H1 (cell line): ENCODE data around the gene IGSF9B. TPM values are rescaled to one million over a fixed set of nuclear protein-coding genes. Genes with fewer than 3 reads are reported as not detected.

Experiments used
- CTCF ChIA-PET: fragments of 300-600 bp; sonication (Branson Sonifier 250); formaldehyde crosslinking; loops from one replicate; lab custom pipeline; 2021; ENCODE audit not compliant: partially characterized antibody; lab: Charles Lee
- POLR2A ChIA-PET: fragments of 300-600 bp; sonication (Branson Sonifier 250); formaldehyde crosslinking; loops from one replicate; lab custom pipeline; 2021; ENCODE audit warnings: inconsistent platforms; ENCODE audit not compliant: partially characterized antibody; lab: Charles Lee
- DNase-seq, 2 experiments: peaks; one replicate each; pipeline versions ENCODE4 v3.0.0 to v3.0.0-alpha.2; 2010 to 2022; ENCODE audit warnings: low spot score in 2 of 2, low read depth in 1 of 2, mixed read lengths in 1 of 2
- FAIRE-seq: peaks from 2 replicates; lab custom pipeline; 2011; peaks lifted over from hg19 to GRCh38; lab: Jason Lieb, UNC
- H2AFZ ChIP-seq: 2 replicates; pipeline ENCODE4 v1.8.1; 2012; ENCODE audit warnings: low read length, inconsistent platforms
- H2AK5ac ChIP-seq: 2 replicates; pipeline ENCODE4 v1.6.1; 2013; ENCODE audit warnings: low read depth, low read length
- H2BK120ac ChIP-seq: replicated peaks from 2 replicates; pipeline ENCODE3; 2013; ENCODE audit warnings: low read depth, low read length, inconsistent platforms
- H2BK12ac ChIP-seq: 2 replicates; pipeline ENCODE4 v1.6.1; 2013; ENCODE audit warnings: low read depth, low read length
- H2BK15ac ChIP-seq: 2 replicates; pipeline ENCODE4 v1.6.1; 2013; ENCODE audit warnings: low read length
- H2BK20ac ChIP-seq: 2 replicates; pipeline ENCODE4 v1.6.1; 2013; ENCODE audit warnings: low read length
- H2BK5ac ChIP-seq: 2 replicates; pipeline ENCODE4 v1.6.1; 2013; ENCODE audit warnings: low read depth, low read length
- H3K14ac ChIP-seq: 2 replicates; pipeline ENCODE4 v1.6.1; 2013; ENCODE audit warnings: inconsistent platforms; ENCODE audit not compliant: insufficient read length
- H3K18ac ChIP-seq: 2 replicates; pipeline ENCODE4 v1.6.1; 2013; ENCODE audit warnings: low read length; ENCODE audit errors: extremely low read depth
- H3K23ac ChIP-seq: 2 replicates; pipeline ENCODE4 v1.6.1; 2013; ENCODE audit warnings: inconsistent platforms; ENCODE audit not compliant: insufficient read length
- H3K23me2 ChIP-seq: 2 replicates; pipeline ENCODE4 v1.6.1; 2013; ENCODE audit warnings: low read depth, low read length
- H3K27ac ChIP-seq: 2 replicates; pipeline ENCODE4 v1.6.1; 2011; ENCODE audit warnings: low read depth, low read length, inconsistent platforms
- H3K27me3 ChIP-seq, 4 experiments: replicated peaks in 1 of 4; 1 replicate in 1 of 4; 2 replicates in 3 of 4; pipeline versions ENCODE4 v1.6.1 to v1.8.1; 2011 to 2013; ENCODE audit warnings: low read length in 3 of 4, mild to moderate bottlenecking in 3 of 4, inconsistent platforms in 2 of 4, mixed read lengths in 2 of 4, moderate library complexity in 1 of 4; ENCODE audit not compliant: control insufficient read depth in 3 of 4, insufficient read depth in 3 of 4; ENCODE audit errors: extremely low read depth in 1 of 4
- H3K36me3 ChIP-seq, 4 experiments: 2 replicates each; pipeline versions ENCODE4 v1.6.1 to v1.8.1; 2011 to 2013; ENCODE audit warnings: mild to moderate bottlenecking in 4 of 4, low read length in 3 of 4, moderate library complexity in 2 of 4, control low read depth in 1 of 4, inconsistent platforms in 1 of 4; ENCODE audit not compliant: insufficient read depth in 4 of 4, control insufficient read depth in 2 of 4
- H3K4ac ChIP-seq: replicated peaks from 2 replicates; pipeline ENCODE3; 2013; ENCODE audit warnings: low read length, low read depth, mixed read lengths, inconsistent platforms; ENCODE audit not compliant: insufficient read length
- H3K4me1 ChIP-seq, 4 experiments: replicated peaks in 1 of 4; 1 replicate in 1 of 4; 2 replicates in 3 of 4; pipeline versions ENCODE4 v1.6.1 to v1.8.1; 2011 to 2013; ENCODE audit warnings: low read length in 3 of 4, inconsistent platforms in 2 of 4, mixed read lengths in 1 of 4; ENCODE audit not compliant: insufficient read depth in 4 of 4, control insufficient read depth in 3 of 4
- H3K4me2 ChIP-seq, 2 experiments: 2 replicates each; pipeline versions ENCODE4 v1.6.1 to v1.8.1; 2011 to 2013; ENCODE audit warnings: low read depth in 2 of 2, low read length in 2 of 2, control low read depth in 1 of 2, inconsistent platforms in 1 of 2, mild to moderate bottlenecking in 1 of 2; ENCODE audit not compliant: insufficient read depth in 1 of 2
- H3K4me3 ChIP-seq, 4 experiments: fragments of 200-600, 300-600 bp in 1 of 4; sonication (generic), shearing (Covaris generic), sonication (Bioruptor Twin) in 1 of 4; 2 replicates each; pipeline versions ENCODE4 v1.5.1 to v1.8.1; 2011 to 2016; ENCODE audit warnings: low read length in 4 of 4, low read depth in 3 of 4, control low read depth in 2 of 4, inconsistent platforms in 2 of 4, mild to moderate bottlenecking in 2 of 4, mixed read lengths in 1 of 4, moderate library complexity in 1 of 4; ENCODE audit not compliant: insufficient read depth in 2 of 4; ENCODE audit errors: extremely low read depth in 1 of 4
- H3K56ac ChIP-seq: replicated peaks from 2 replicates; pipeline ENCODE3; 2013; ENCODE audit warnings: low read depth, mild to moderate bottlenecking, mixed read lengths, low read length, inconsistent platforms; ENCODE audit not compliant: insufficient read length
- H3K79me1 ChIP-seq: 2 replicates; pipeline ENCODE4 v1.6.1; 2013; ENCODE audit warnings: low read depth, low read length, control low read depth
- H3K79me2 ChIP-seq, 2 experiments: 2 replicates each; pipeline versions ENCODE4 v1.6.1 to v1.8.1; 2012 to 2013; ENCODE audit warnings: low read length in 2 of 2, mild to moderate bottlenecking in 2 of 2, inconsistent platforms in 1 of 2; ENCODE audit not compliant: insufficient read depth in 2 of 2, control insufficient read depth in 1 of 2
- H3K9ac ChIP-seq, 4 experiments: replicated peaks in 1 of 4; 1 replicate in 1 of 4; 2 replicates in 3 of 4; pipeline versions ENCODE4 v1.6.1 to v1.8.1; 2011 to 2013; ENCODE audit warnings: low read depth in 3 of 4, low read length in 3 of 4, control low read depth in 2 of 4, mild to moderate bottlenecking in 2 of 4, moderate library complexity in 2 of 4, inconsistent platforms in 1 of 4; ENCODE audit errors: extremely low read depth in 1 of 4
- H3K9me3 ChIP-seq, 2 experiments: 2 replicates each; pipeline versions ENCODE4 v1.6.1 to v1.8.1; 2012 to 2013; ENCODE audit warnings: mild to moderate bottlenecking in 2 of 2, moderate library complexity in 2 of 2, control low read depth in 1 of 2, inconsistent platforms in 1 of 2, low read depth in 1 of 2, low read length in 1 of 2, mixed read lengths in 1 of 2; ENCODE audit not compliant: insufficient read depth in 2 of 2
- H4K20me1 ChIP-seq, 2 experiments: replicated peaks in 1 of 2; 2 replicates each; pipeline versions ENCODE3 to v1.8.1; 2011 to 2013; ENCODE audit warnings: inconsistent platforms in 2 of 2, low read length in 2 of 2, mild to moderate bottlenecking in 1 of 2; ENCODE audit not compliant: insufficient read depth in 2 of 2, control insufficient read depth in 1 of 2
- H4K5ac ChIP-seq: 2 replicates; pipeline ENCODE4 v1.6.1; 2013; ENCODE audit warnings: low read length, low read depth, mixed read lengths, inconsistent platforms; ENCODE audit not compliant: insufficient read length
- H4K8ac ChIP-seq: 2 replicates; pipeline ENCODE4 v1.8.0; 2013; ENCODE audit warnings: mild to moderate bottlenecking, moderate library complexity, low read length, inconsistent platforms; ENCODE audit not compliant: insufficient read depth; ENCODE audit errors: extremely low read depth
- H4K91ac ChIP-seq: replicated peaks from 2 replicates; pipeline ENCODE3; 2013; ENCODE audit warnings: low read length, mixed read lengths, inconsistent platforms; ENCODE audit not compliant: insufficient read length
- BRCA1 ChIP-seq: IDR thresholded peaks from 2 replicates; pipeline ENCODE4 v1.6.1; 2012; ENCODE audit warnings: low read depth, low read length, improper control_type of control experiment
- TAF7 ChIP-seq: optimal IDR thresholded peaks from 2 replicates; pipeline ENCODE3; 2011; ENCODE audit warnings: low read depth, mild to moderate bottlenecking, inconsistent platforms, low read length, moderate library complexity, borderline replicate concordance
- WGBS, 2 experiments: shearing (Covaris generic) in 1 of 2; methylation state at CpG; one replicate each; pipeline versions ENCODE4 v1.1.6 to v1.1.7; 2013 to 2015; ENCODE audit warnings: low lambda C conversion rate in 2 of 2, mixed read lengths in 2 of 2, inconsistent platforms in 1 of 2, low coverage in 1 of 2, missing lambda C conversion rate in 1 of 2; ENCODE audit not compliant: insufficient replicate concordance in 2 of 2, insufficient coverage in 1 of 2, insufficient read length in 1 of 2; ENCODE audit errors: extremely low coverage in 1 of 2, missing lambda C conversion rate in 1 of 2; 5-methylcytosine and 5-hydroxymethylcytosine counted together
- polyA plus RNA-seq, 7 experiments: library from polyadenylated mRNA; depleted of rRNA in 3 of 7; stranded (reverse) in 5 of 7; unstranded in 2 of 7; fragments of >200 nt in 5 of 7; fragments of 200-250 nt in 2 of 7; gene quantifications; 1 replicate in 5 of 7; 2 replicates in 1 of 7; 4 replicates in 1 of 7; pipeline versions ENCODE4 v1.2.1 to v1.2.3, GENCODE V29; 2011 to 2013; ENCODE audit warnings: missing spikeins in 2 of 7, mixed read lengths in 2 of 7
- total RNA-seq: library from RNA; stranded (reverse); fragmentation: NEBNext Ultra II Directional; extraction: Animal tissue kit (Norgen Biotek cat#: 25700); gene quantifications from 2 replicates; pipeline ENCODE4 v1.2.1, GENCODE V29; 2021
- TF ChIP-seq, protein P1 (sequence below): IDR thresholded peaks from 2 replicates; pipeline ENCODE4 v1.6.1; 2011; ENCODE audit warnings: low read length, improper control_type of control experiment

Gene IGSF9B
- total and polyA plus RNA-seq, 2 of the 8 experiments (the other 6 are each of a cell fraction or from before 2014, with no cell fraction given): 16.5 to 49.2 TPM

DNA sequence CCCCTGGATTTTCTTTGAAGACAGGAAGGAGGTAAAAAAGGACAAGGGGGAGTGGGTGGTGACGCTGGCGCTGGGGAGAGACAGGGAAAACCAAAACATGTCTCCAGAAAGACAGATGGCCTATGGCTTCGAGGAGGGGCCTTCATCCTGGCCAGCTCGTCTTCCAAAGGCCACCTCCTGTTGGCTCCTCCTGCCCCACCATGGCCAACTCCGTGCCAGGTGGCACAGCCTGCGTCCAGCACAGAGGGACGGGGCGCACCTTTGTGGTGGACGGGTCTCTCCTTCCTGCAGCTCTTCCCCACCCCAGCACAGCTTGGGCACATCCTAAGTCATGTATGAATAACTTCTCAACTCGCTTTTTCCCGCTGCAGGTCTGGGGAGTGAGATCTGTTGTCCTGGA is 22.7 kb downstream of the IGSF9B start:
- Histone ChIP-seq H2BK5ac (no peak overlapping the region), H2AFZ (no peak overlapping the region), H3K9ac (no peak overlapping the region), H3K36me3 (peaks cover 0 to 30% (median 13%) of the 10 kb centered on the region in 4 experiments; a peak in 6 of 8 replicates), H3K4me3 (no peak overlapping the region), H3K4me1 (no peaks in the 10 kb centered on the region), H3K9me3 (no peaks in the 10 kb centered on the region), H3K56ac (no peak overlapping the region), H2AK5ac (no peak overlapping the region), H3K23ac (no peak overlapping the region), H3K27me3 (no peaks in the 10 kb centered on the region), H4K8ac (no peak overlapping the region), H3K18ac (no peak overlapping the region), H4K5ac (no peak overlapping the region), H3K27ac (no peak overlapping the region), H2BK120ac (no peak overlapping the region), H3K14ac (no peak overlapping the region), H2BK20ac (no peak overlapping the region), H3K79me2 (no peaks in the 10 kb centered on the region), H3K4me2 (no peak overlapping the region), H3K23me2 (no peaks in the 10 kb centered on the region), H2BK12ac (no peak overlapping the region), H3K79me1 (no peaks in the 10 kb centered on the region; the same call in 1 of the 2 replicates), H2BK15ac (no peak overlapping the region), H4K20me1 (peaks cover 3 to 16% of the 10 kb centered on the region in 2 experiments), H4K91ac (no peak overlapping the region), H3K4ac (no peak overlapping the region)
- DNase-seq (no peak), FAIRE-seq (no peak)
- 95% methylated on average over 11 of the region's 11 CpGs; no CpG with 5 or more reads in 1 of the 2 experiments for WGBS, 2 experiments
- CTCF ChIA-PET: interaction anchor here (0.7 to 3.4 kb wide), 9 partner anchors 9 to 111 kb away, joined by 3 to 27 read pairs (median 6); no protein-coding TSS in a partner anchor
- POLR2A ChIA-PET: interaction anchor here (1.0 to 1.5 kb wide), 2 partner anchors 10 to 49 kb away, joined by 3 to 8 read pairs; no protein-coding TSS in a partner anchor
- TF ChIP-seq BRCA1 (no peak), TAF7 (no peak)
- TF ChIP-seq, protein P1, sequence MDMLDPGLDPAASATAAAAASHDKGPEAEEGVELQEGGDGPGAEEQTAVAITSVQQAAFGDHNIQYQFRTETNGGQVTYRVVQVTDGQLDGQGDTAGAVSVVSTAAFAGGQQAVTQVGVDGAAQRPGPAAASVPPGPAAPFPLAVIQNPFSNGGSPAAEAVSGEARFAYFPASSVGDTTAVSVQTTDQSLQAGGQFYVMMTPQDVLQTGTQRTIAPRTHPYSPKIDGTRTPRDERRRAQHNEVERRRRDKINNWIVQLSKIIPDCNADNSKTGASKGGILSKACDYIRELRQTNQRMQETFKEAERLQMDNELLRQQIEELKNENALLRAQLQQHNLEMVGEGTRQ: no peak
